HG03378 (cell line): Measurements from ENCODE around the gene PABPN1.

Source experiments
- ATAC-seq: cut with Tn5 transposase; IDR thresholded peaks from one replicate; pipeline ENCODE4 v1.9.1; 2021; ENCODE audit warnings: mild to moderate bottlenecking, moderate library complexity; ENCODE audit not compliant: unreplicated experiment

PABPN1 gene

DNA sequence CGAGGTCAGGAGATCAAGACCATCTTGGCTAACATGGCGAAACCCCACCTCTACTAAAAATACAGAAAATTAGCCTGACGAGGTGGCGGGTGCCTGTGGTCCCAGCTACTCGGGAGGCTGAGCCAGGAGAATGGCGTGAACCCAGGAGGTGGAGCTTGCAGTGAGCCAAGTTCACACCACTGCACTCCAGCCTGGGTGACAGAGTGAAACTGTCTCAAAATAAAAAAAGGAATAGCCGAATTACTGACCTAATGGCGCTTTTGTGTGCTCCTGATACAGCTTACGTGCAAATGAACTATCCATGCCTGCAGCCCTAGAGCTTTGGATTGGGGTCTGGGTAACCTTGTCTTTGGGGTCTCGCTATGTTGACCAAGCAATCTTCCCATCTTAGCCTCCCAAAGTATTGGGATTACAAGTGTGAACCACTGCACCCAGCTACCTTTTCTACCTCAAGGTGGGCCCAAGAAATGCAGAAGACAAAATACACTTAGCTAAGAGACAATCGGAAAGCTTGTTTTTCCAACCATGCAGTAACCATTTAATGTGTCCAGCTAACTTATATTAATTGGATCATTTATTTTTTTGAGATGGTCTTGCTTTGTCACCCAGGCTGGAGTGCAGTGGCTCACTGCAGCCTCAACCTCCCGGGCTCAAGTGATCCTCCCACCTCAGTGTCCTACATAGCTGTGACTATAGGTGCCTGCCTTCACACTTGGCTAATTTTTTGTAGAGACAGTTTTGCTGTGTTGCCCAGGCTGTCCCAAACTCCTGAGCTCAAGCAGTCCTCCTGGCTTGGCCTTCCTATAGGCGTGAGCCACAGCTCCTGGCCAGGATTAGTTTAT, 5.5 kb downstream of the PABPN1 start:
- ATAC-seq, result no peak

DNA sequence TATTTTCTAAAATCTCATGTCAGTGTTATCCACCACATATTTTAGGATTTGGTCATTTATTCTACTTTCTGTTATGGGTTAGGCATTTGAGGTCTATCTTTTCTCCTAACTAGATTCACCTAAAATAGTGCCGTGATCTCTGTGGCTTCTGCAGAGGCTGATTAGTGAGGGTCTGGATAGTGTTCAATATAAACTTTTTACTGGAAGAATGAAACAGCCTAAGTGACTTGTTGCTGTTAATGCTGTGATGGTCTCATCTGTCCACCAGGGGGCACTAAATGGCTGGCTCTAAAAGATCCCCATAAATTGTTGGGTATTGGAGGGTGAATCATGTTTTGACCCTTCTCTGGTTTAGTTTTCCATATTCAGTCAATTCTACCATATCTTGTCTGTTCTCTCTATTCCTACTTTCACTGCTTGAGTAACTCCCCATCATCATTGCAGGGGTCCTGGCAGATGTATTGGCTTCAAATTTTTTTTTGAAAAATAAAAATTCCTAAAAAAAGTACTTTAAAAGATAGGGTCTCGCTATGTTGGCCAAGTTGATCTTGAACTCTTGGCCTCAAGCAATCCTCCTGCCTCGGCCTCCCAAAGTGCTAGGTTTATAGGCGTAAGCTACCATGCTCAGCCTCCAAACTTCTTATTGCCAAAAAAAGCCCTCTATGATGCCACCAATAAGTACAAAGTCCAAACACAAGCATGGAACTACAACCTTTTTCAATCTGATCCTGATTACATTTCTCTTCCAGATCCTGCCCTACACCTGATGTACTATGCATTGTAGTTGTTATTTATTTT, 6.9 kb downstream of the PABPN1 start:
- ATAC-seq, result peak; percentile 56

DNA sequence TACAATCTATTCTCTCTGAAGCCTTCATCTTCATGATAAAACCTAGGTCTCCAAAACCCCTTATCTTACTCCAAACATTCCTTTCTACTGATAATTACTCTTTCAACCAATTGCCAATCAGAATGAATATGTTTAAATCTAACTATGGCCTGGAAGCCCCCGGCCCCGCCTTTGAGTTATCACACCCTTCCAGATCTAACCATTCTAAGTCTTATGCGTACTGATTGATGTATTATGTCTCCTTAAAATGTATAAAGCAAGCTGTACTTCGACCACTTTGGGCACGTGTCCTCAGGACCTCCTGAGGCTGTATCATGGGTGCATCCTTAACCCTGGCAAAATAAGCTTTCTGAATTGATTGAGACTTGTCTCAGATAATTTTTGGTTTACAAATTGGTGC, 14.4 kb downstream of the PABPN1 start:
- no peak for ATAC-seq

DNA sequence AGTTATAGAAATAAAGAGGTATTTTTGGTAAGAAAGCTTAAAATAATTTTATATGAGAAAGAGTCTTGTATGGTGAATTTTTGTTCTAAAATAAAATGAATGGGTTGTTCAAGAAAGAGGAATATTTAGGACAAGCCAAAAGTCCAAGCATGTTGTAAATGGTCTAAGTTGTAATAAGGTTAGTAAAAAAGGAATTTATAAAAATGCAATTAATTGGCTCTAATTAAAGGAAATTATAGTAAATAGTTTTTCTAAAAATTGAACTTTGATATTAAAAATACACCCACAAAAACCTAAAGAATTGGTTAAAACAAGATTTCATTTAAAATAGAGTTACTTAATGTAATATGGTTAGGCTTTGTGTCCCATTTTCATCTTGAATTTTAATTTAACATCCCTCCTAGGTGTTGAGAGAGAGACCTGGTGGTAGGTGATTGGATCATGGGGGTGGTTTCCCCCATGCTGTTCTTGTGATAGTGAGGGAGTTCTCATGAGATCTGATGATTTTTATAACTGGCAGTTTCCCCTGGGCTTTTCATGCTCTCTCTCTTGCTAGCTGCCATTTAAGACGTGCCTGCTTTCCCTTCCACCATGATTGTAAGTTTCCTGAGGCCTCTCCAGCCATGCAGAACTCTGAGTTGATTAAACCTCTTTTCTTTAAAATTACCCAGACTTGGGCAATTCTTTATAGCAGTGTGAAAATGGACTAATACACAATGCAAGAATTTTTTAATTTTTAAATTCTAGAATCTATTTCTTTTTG, 18.4 kb downstream of the PABPN1 start:
- no peak for ATAC-seq

DNA sequence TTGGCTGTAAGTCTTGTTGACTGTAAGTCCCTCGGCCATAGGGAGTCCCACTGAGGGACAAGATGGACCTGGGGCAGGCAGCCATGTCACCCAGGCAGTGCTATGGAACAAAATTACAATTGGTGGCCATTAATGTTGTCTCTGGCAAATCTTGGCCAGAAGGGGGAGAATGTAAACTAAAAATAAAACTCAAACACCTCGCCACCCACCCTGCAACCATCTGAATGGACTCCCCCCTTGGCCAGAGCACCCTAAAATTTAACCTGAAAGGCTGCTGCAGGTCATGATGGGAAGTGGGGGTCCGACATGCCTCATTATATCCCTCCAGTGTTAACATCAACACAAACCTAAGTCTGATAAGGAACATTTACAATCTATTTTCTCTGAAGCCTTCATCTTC, 23.2 kb downstream of the PABPN1 start:
- no peak for ATAC-seq

DNA sequence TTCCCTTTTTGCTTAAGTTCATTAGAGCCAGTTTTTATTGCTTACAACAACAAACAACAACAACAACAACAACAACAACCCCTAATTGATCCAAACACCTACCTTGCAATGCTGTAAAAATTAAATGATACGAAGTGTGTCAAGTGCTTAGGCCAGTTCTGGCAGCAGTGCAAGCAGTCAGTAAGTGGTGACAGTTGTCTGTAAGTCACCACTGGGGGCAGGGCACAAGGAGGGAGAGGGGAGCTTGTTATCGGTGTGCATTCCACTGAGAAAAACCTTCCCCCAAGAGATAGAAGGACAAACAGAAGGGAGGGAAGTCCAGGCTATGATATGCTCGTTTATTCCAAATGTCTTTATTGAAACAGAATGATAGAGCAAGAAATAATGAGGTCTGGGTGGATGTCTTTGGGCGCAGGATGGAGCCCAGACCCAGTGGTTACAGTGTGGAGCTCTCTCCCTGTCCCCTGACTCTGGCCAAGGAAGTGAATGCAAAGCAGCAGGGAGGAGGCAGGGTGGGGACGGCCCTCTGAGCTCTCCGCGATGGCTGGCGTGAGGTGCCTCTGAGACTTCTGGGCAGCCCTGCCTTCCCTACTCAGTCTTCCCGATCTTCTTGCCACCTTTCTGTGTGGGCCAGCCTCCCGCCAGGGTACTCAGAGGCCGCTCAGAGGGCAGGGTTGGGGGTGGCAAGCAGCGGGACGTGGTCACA, 24.9 kb downstream of the PABPN1 start:
- ATAC-seq, result no peak

DNA sequence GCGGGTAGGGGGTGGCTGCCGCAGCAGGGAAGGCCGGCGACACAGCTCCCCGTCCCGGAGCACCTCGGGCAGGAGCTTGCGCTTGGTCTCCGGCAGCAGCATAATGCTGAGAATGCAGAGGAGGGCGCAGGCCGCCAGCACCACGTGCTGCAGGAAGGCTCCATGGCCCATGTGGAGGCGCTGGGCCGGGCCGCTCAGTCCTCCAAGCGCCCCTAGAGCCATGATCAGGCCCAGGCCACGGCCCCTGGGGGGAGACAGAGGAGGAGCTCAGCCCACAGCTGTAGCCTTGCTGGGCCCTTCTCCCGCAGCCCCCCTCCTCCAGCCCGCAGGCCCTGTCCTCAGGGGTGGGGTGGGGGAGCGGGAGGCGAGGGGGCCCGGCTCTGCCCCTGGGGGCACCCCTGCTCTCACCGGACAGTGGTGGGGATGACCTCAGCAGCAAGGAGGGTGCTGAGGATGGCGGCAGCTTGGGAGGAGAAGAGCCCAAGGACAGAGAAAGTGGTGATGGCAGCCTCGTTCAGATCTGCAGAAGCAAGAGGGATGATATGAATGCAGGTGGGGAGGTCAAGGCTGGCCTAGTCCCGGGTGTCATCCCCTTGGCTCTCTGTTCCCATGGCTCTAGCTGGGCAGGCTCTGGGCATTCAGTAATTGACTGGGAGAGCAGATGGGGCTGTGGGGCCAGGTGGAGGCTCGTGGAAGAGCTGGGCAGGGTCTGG, 25.6 kb downstream of the PABPN1 start:
- no peak for ATAC-seq

DNA sequence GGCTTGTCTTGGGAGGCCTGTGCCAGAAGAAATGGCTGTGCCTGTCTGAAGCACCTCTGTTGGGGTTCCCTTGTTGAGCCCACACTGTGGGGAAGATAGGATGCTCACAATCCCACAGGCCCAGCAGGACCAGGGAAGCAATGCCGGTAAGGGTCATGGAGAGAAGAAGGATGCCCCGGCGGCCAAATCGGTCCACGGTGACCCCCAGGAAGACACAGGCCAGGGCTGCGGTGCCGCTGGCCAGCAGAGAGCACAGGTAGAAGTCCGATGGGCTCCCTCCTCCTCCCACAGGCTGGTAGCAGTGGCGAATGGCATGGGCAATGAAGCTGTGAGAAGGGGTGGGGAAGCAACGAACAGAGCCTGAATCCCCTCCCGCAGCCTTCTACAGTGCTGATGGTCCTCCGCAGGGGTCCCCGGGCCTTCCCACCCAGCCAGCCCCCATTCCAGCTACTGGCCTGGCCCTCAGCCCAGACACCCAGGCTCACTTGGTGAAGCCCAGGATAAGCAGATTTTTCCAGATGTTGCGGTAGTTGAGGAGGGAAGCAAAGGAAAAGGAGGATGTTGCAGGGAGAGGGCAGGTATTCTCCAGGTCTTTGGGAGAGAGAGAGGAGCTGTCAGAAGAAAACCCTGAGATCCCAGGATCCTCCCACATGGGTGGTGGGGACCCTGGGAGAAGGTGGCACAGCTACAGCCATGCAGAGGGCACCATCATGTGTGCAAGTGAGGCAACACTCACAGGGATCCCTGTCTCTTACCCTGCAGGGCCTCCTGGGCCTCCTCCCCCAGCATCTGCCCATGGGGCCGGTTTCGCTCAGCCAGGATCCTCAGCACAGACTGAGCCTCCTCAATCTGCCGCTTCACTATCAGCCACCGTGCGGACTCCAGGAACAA, 26.4 kb downstream of the PABPN1 start:
- ATAC-seq, result no peak

DNA sequence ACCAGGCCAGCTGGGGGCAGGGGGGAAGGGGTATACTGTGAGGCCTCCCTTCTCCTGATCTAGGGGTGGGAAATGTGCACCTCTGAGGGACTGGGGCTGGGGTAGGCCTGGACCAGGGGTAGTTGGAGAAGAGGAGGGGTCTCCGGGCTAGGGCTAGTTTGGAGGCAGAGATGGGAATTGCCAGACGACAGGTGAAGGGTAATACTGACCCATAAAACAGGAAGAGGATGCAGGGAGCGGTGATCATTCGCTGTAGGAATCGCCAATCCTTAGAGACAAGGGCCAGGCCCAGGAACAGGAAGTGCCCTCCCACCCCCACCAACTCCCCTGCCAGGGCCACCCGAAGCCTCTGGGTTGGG, 27.0 kb downstream of the PABPN1 start:
- ATAC-seq, result no peak

DNA sequence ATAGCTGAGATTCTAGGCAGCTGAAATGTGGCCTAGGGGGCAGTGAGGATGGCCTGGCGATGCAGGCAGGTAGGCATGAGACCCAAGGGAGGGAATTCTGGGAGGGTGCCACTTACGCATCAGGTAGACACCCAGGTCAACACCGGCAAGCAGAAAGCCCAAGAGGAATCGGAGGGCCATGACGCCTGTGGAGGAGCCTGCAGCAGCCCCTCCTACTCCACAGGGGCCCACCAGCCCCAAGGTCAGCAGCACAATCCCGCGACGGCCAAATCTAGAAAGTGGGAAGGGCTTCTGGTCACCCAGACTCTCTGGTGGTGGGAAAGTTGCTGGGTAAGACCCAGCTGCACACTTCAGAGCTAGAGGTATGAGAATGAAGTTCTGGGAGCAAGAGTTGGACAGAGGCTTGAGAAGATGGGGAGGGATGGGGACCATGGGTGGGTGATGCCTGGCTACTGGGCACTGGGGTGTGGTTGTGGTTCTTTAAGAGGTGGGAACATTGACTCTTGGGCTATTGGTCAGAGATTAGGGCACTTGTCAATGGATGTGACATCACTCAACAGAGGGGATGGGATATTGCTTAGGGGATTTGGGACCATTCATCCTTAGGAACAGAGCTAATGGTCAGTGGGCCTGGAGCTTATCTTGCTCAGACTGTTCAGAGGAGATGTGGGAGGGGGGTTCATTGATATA, 28.0 kb downstream of the PABPN1 start:
- no peak for ATAC-seq

DNA sequence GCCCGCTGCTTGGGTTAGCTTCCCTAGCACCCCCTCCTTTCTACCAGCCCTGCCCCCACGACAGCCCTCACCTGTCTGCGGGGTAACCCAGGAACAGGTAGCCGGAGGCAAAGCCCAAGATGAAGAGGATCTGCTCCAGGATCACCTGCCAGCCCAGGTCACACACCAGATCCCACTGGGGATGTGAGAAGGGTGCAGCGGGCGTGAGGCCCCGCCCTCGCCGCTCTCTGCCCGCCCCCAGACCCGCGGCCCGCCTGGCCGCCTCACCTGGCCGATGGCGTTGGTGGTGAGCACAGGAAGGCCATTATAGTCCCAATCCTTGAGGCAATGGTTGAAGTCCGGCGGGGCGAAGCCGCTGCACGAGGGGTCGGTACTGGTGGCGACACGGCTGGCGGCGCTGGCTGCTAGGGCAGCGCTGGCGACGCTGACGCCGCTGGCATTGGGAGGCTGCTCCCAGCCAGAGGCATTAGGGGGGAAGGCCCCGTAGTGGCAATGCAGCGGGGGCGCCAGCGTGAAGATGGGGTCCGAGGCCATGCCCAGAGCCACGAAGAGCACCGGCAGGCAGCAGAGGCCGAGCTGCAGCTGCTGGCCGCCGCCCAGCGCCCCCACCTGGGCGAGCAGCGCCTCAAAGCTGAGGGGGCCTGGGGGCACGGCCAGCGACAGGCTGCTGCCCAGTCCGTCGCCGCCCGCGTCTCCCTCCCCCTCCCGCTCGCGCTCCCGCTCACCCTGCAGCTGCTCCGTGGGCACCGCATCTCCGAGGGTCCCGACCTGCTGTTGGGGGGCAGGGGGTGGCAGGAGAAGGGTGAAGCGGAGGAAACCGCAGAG, 30.6 kb downstream of the PABPN1 start:
- no peak for ATAC-seq

DNA sequence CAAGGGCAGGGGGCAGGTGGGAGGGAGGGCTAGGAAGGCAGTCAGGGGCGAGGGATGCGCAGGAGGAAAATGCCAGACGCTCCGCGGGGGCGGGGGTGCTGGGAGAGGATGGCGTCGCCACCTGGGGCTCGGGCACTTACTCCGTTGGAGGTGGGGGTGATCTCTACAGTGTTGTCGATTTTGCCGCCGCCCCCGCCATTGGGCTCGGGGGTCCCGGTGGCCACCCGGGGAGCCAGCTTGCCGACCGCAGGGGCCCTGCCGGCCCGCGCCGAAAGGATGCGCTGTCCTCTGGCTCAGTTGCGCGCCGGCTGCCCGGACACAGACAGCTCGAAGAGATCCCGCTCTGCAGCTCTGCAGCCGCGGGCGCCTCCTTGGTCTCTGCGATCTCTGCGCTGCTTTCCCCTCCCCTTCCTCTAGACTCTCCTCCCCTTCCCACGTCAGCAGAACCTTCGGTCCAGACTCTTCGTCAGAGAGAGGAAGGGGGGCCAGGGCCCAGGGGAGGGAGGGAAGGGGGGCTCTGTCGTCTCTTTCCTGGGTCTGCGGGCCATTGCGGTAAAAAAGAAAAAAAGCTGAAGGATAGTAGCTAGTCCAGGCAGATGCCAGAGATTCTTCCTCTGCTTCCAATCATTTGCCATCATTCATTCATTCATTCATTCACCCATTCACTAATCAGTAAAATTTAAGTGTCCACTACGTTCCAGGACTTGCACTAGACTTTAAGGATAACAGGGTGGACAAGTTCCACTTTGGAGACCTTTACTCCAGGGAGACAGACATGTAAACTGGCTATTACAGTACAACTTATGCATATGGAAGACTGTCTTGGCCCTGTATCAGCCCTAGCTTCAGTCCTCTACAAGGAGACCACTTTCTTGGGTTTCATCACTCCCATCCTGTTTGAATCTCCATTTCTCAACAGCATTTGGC, 31.5 kb downstream of the PABPN1 start, which contains the start of gene SLC22A17:
SLC22A17 (minus strand) TSS at position 382 of the 927 bp plus-strand sequence.
- ATAC-seq, result no peak

DNA sequence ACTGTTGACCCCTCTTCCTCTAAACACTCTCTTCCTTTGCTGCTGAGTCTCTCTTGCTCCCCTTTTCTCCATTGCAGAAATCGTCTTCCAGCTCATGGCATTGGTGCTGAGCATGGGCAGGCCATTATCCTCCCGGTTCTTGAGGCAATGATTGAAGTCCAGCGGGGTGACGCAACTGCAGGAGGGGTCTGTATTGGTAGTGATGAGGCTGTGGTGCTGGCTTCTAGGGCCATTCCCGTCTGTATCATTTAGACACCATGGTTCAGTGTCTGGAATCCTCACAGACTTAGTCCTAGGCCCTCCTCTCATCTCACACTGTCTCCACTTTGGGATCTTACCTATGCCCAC, 32.1 kb downstream of the PABPN1 start:
- ATAC-seq, result no peak

DNA sequence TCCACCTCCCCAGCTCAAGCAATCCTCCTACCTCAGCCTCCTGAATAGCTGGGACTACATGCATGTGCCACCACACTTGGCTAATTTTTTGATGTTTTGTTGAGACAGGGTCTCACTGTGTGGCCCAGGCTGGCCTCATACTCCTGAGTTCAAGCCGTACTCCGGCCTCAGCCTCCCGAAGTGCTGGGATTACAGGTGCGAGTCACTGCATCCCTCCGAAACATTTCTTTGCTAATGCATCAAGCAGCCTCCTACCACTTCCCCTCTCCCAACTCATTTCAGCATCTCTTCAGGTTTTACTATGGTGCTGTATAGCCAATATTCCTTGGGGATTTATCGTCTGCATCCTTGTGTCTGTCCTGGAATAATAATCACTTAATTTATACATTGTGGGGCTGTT, 33.7 kb downstream of the PABPN1 start:
- ATAC-seq, result no peak

DNA sequence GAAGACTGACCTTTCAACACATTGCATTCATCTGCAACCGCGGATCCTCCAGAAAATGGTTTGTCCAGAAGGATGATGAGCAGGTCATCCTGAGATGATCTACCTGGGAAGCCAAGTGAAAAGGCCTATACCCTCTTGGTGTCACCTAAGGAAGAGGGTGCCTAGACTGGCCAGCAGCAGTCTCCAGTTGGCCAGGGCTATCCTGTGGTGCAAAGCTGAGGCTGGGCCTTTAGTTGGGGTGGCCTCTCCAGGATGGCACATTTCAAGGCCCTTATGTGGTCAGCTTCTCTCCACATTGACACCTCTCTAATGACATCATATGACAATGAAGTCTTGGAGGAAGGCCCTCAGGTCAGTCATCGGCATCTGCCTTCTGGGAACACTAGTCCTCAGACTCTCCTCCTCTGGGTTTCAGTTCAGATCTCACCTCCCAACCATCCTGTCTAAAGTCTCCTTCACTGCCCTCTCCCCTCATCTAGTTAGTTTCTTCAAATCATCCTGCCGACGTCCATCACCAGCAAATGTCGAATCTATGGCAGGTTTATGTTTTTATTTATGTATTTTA, 34.7 kb downstream of the PABPN1 start:
- ATAC-seq, result no peak

DNA sequence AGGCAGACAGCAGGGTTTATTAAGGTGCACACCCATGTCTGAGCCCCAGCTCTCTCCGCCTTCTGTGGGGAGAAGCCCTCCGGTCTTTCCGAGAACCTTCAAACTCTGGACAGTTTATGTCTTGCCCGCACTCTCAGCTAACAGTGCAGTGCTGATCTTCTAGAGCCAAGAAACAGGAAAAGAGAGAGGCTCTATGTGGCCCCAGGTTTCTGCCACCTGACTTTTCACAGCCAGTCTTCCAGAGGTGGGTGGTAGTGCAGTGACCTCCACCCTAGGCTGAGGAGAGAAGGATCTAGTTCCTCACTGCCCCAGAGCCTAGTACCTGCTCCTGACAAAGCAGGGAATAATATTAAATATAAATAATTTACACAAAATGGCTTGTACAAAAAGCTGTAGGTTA, 35.4 kb downstream of the PABPN1 start:
- no peak for ATAC-seq
